Bronchial epithelial cell (primary cell): Measurements from ENCODE around the gene GPC5. TPM values are rescaled to one million over a fixed set of nuclear protein-coding genes. Genes with fewer than 3 reads are reported as not detected.

Experiments used
- DNase-seq: peaks from one replicate; pipeline ENCODE4 v3.0.0-alpha.2; 2010; ENCODE audit warnings: low read depth
- FAIRE-seq: peaks from 2 replicates; lab custom pipeline; 2011; peaks lifted over from hg19 to GRCh38; lab: Jason Lieb, UNC
- H3K27me3 ChIP-seq: 2 replicates; pipeline ENCODE4 v1.5.1; 2011; ENCODE audit warnings: low read length; ENCODE audit not compliant: control insufficient read depth, insufficient read depth
- H3K36me3 ChIP-seq: 2 replicates; pipeline ENCODE4 v1.5.1; 2011; ENCODE audit warnings: low read length; ENCODE audit not compliant: control insufficient read depth, insufficient read depth
- H3K4me3 ChIP-seq: 2 replicates; pipeline ENCODE4 v1.5.1; 2011; ENCODE audit warnings: mild to moderate bottlenecking, low read depth, low read length, control low read depth
- total RNA-seq: library from RNA; depleted of rRNA; stranded (reverse); fragments of >200 nt; gene quantifications from 2 replicates; pipeline ENCODE4 v1.2.1, GENCODE V29; 2014
- TF ChIP-seq, protein P1 (sequence below): IDR thresholded peaks from 2 replicates; pipeline ENCODE4 v1.5.1; 2011; ENCODE audit warnings: mild to moderate bottlenecking, moderate library complexity, low read length, control low read depth, inconsistent platforms; ENCODE audit not compliant: insufficient read depth, severe bottlenecking

GPC5 gene
- total RNA-seq, 1 donor from 2014 or later, result 1.8 TPM

DNA sequence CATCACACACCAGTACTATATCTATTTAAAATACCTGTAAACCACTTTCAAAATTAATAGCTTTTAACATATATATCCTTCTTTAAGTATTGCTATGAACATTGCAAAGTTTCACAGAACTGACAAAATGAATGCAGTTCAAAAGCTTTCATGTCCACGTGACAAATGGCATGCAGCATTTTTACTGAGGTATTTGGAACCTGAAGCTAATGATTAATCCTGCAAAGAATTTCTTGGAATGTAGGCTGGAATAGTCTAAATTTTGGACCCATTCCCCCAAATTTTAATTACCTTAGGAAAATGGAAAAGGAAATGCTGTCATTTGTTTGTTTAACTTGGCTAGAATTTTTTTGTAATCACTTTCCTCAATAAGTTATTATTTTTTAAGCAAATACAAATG, 1404.4 kb downstream of the GPC5 start:
- no peaks in the 10 kb centered on the region for H3K36me3 ChIP-seq
- no peaks in the 10 kb centered on the region for H3K27me3 ChIP-seq
- TF ChIP-seq, protein P1, sequence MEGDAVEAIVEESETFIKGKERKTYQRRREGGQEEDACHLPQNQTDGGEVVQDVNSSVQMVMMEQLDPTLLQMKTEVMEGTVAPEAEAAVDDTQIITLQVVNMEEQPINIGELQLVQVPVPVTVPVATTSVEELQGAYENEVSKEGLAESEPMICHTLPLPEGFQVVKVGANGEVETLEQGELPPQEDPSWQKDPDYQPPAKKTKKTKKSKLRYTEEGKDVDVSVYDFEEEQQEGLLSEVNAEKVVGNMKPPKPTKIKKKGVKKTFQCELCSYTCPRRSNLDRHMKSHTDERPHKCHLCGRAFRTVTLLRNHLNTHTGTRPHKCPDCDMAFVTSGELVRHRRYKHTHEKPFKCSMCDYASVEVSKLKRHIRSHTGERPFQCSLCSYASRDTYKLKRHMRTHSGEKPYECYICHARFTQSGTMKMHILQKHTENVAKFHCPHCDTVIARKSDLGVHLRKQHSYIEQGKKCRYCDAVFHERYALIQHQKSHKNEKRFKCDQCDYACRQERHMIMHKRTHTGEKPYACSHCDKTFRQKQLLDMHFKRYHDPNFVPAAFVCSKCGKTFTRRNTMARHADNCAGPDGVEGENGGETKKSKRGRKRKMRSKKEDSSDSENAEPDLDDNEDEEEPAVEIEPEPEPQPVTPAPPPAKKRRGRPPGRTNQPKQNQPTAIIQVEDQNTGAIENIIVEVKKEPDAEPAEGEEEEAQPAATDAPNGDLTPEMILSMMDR, result no peak
- no peak overlapping the region for H3K4me3 ChIP-seq
- FAIRE-seq (no peak), DNase-seq (no peak)

DNA sequence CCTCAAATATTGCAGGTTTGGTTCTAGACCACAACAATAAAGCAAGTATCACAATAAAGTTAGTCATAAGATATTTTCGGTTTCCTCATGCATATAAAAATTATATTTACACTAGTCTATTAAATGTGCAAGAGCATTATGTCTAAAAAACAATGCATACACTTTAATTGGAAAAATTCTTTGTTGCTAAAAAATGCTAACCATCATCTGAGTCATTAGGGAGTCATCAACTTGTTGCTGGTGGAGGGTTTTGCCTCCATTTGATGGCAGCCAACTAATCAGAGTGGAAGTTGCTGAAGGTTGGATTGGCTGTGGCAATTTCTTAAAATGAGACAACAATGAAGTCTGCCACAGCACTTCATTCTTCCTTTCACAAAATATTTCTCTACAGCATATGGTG, 1405.9 kb downstream of the GPC5 start:
- FAIRE-seq (no peak), DNase-seq (peak; percentile 35)
- TF ChIP-seq, protein P1, result no peak
- no peaks in the 10 kb centered on the region for H3K36me3 ChIP-seq
- no peaks in the 10 kb centered on the region for H3K27me3 ChIP-seq
- no peak overlapping the region for H3K4me3 ChIP-seq

DNA sequence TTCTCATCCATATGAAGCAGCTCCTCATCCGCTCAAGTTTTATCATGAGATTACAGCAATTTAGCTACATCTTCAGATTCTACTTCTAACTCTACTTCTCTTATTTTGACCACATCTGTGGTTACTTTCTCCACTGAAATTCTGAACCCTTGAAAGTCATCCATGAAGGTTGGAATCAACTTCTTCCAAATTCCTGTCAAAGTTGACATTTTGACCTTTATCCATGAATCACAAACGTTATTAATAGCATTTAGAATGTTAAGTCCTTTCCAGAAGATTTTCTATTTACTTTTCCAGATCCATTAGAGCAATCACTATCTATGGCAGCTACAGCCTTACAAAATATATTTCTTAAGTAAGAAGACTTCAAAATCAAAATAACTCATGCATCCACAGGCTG, 1406.5 kb downstream of the GPC5 start:
- TF ChIP-seq, protein P1, result no peak
- Histone ChIP-seq H3K4me3 (no peak overlapping the region), H3K27me3 (no peaks in the 10 kb centered on the region), H3K36me3 (no peaks in the 10 kb centered on the region)
- DNase-seq (no peak), FAIRE-seq (no peak)

DNA sequence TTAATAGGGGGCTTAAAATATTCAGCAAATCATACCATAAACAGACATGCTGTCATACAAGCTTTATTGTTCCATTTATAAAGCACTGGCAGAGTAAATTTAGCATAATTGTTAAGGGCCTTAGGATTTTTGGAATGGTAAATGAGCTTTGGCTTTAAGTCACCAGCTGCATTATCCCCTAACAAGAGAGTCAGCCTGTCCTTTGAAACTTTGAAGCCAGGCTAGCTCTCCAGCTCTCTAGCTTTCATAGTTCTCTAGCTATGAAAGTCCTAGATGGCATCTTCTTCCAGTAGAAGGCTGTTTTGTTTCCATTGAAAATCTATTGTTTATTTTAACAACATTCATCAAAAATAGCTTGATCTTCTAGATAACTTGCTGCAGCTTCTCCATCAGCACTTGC, 1407.3 kb downstream of the GPC5 start:
- Histone ChIP-seq H3K4me3 (peak overlapping the region; percentile 25), H3K36me3 (no peaks in the 10 kb centered on the region), H3K27me3 (no peaks in the 10 kb centered on the region)
- TF ChIP-seq, protein P1, result no peak
- DNase-seq, result no peak
- FAIRE-seq, result no peak

DNA sequence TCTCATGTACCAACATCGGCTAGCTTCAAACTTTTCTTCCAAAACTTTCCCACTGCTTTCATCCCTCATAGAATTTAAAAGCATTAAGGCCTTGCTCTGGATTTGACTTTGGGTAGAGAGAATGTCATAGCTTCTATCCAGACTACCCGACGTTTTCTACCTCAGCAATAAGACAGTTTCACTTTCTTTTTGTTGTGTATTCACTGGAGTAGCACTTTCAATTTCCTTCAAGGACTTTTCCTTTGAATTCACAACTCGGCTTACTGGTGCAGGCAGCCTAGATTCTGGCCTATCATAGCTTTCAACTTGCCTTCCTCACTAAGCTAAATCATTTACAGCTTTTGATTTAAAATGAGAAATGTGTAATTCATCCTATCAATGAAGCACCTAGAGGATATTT, 1407.8 kb downstream of the GPC5 start:
- TF ChIP-seq, protein P1, result no peak
- DNase-seq (peak; percentile 17), FAIRE-seq (no peak)
- Histone ChIP-seq H3K36me3 (no peaks in the 10 kb centered on the region), H3K27me3 (no peaks in the 10 kb centered on the region), H3K4me3 (peak overlapping the region; percentile 25)

DNA sequence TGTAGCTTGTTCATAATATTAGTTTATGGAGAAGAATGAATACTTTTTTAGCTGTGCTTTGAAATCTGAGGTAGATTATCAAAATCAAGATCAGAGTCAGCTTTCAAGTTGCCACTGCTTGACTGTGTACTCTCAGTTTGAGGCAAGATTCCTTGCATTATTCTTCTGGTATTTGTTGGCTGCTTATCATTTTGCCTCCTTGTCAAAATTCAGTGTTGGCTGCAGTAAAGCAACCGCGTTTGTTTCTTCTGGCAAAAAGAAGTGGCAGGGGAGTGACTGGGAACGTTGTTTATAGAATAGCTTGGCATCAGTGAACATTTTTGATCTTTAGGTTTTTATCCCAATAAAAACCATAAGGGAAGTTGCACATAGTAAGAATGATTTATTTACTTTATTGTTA, 1408.9 kb downstream of the GPC5 start:
- no peaks in the 10 kb centered on the region for H3K36me3 ChIP-seq
- no peak for DNase-seq
- H3K27me3 ChIP-seq, result no peaks in the 10 kb centered on the region
- FAIRE-seq, result no peak
- TF ChIP-seq, protein P1, result no peak
- H3K4me3 ChIP-seq, result no peak overlapping the region
